Keratinocyte (primary cell): ENCODE results near the gene FAM136A. TPM values are rescaled to one million over a fixed set of nuclear protein-coding genes. Genes with fewer than 3 reads are reported as not detected.
A peak's percentile ranks its signal among the peaks of the same experiment; 100 is the strongest.
"Not testable (repeated sequence)": the region's sequence is repeated elsewhere in the genome, so short reads cannot be mapped to it uniquely, and the experiment has no call there.

Experiments
- DNase-seq: peaks from one replicate; pipeline ENCODE4 v3.0.0-alpha.2; 2011; ENCODE audit warnings: low read depth, missing footprints, low spot score
- FAIRE-seq: peaks from 2 replicates; lab custom pipeline; 2011; peaks lifted over from hg19 to GRCh38; lab: Jason Lieb, UNC
- H2AFZ ChIP-seq: 2 replicates; pipeline ENCODE4 v1.6.0; 2012; ENCODE audit warnings: low read length, control low read depth, inconsistent platforms; ENCODE audit not compliant: control insufficient read depth
- H3K27ac ChIP-seq: 2 replicates; pipeline ENCODE4 v1.5.1; 2011; ENCODE audit warnings: low read length; ENCODE audit not compliant: control insufficient read depth, insufficient read depth
- H3K27me3 ChIP-seq: 3 replicates; pipeline ENCODE4 v1.6.0; 2011; ENCODE audit warnings: low read length; ENCODE audit not compliant: control insufficient read depth, insufficient read depth; ENCODE audit errors: extremely low read depth
- H3K36me3 ChIP-seq, 2 experiments: 2 replicates in 1 of 2; 3 replicates in 1 of 2; pipeline ENCODE4 v1.5.1; 2011; ENCODE audit warnings: low read length in 2 of 2, mild to moderate bottlenecking in 1 of 2; ENCODE audit not compliant: control insufficient read depth in 2 of 2, insufficient read depth in 2 of 2; ENCODE audit errors: extremely low read depth in 1 of 2
- H3K4me1 ChIP-seq: 3 replicates; pipeline ENCODE4 v1.5.1; 2011; ENCODE audit warnings: low read length; ENCODE audit not compliant: control insufficient read depth, insufficient read depth; ENCODE audit errors: extremely low read depth
- H3K4me2 ChIP-seq: 3 replicates; pipeline ENCODE4 v1.6.0; 2011; ENCODE audit warnings: low read depth, low read length; ENCODE audit not compliant: control insufficient read depth, insufficient read depth; ENCODE audit errors: extremely low read depth
- H3K4me3 ChIP-seq, 3 experiments: fragments of 200-600 bp in 1 of 3; sonication (generic) in 1 of 3; 2 replicates in 2 of 3; 3 replicates in 1 of 3; pipeline ENCODE4 v1.5.1; 2011 to 2016; ENCODE audit warnings: low read length in 3 of 3, mild to moderate bottlenecking in 3 of 3, control low read depth in 2 of 3, inconsistent platforms in 1 of 3, low read depth in 1 of 3, mixed read lengths in 1 of 3, mixed run types in 1 of 3, moderate library complexity in 1 of 3; ENCODE audit not compliant: control insufficient read depth in 2 of 3, insufficient read depth in 2 of 3; ENCODE audit errors: extremely low read depth in 1 of 3
- H3K79me2 ChIP-seq: 2 replicates; pipeline ENCODE4 v1.6.0; 2012; ENCODE audit warnings: low read length; ENCODE audit not compliant: control insufficient read depth, insufficient read depth
- H3K9ac ChIP-seq: 3 replicates; pipeline ENCODE4 v1.6.0; 2011; ENCODE audit warnings: low read length; ENCODE audit not compliant: control insufficient read depth, insufficient read depth; ENCODE audit errors: extremely low read depth
- H3K9me1 ChIP-seq: 3 replicates; pipeline ENCODE4 v1.6.0; 2011; ENCODE audit warnings: low read length; ENCODE audit not compliant: control insufficient read depth, insufficient read depth; ENCODE audit errors: extremely low read depth
- H3K9me3 ChIP-seq: 2 replicates; pipeline ENCODE4 v1.5.1; 2012; ENCODE audit warnings: low read depth, low read length; ENCODE audit not compliant: control insufficient read depth
- H4K20me1 ChIP-seq: 3 replicates; pipeline ENCODE4 v1.6.0; 2011; ENCODE audit warnings: low read length; ENCODE audit not compliant: control insufficient read depth, insufficient read depth; ENCODE audit errors: extremely low read depth
- CTCF ChIP-seq, 3 experiments: IDR thresholded peaks in 1 of 3; conservative IDR thresholded peaks in 1 of 3; optimal IDR thresholded peaks in 1 of 3; 2 replicates in 2 of 3; 3 replicates in 1 of 3; pipeline versions ENCODE3 to v1.5.1; 2011; ENCODE audit warnings: low read length in 3 of 3, mild to moderate bottlenecking in 3 of 3, moderate library complexity in 2 of 3, control low read depth in 1 of 3, inconsistent platforms in 1 of 3; ENCODE audit not compliant: insufficient read depth in 2 of 3; ENCODE audit errors: extremely low read depth in 1 of 3
- EZH2 ChIP-seq: IDR thresholded peaks from one replicate; pipeline ENCODE4 v1.6.1; 2012; ENCODE audit warnings: inconsistent platforms, mild to moderate bottlenecking, low read length, moderate library complexity
- dilution Hi-C: fragments of 300-500 bp; cut with MboI; formaldehyde crosslinking; loops from one replicate; pipeline ENCODE4 v1.7.0; 2020; ENCODE audit warnings: low sequenced_read_pairs; ENCODE audit not compliant: extremely low pct_ligation_motif_present
- polyA plus RNA-seq, 5 experiments: library from polyadenylated mRNA; depleted of rRNA in 3 of 5; stranded (reverse) in 3 of 5; stranded (forward) in 1 of 5; unstranded in 1 of 5; fragments of >200 nt; gene quantifications; 1 replicate in 1 of 5; 2 replicates in 3 of 5; 3 replicates in 1 of 5; pipeline versions ENCODE4 v1.2.1 to v1.2.3, GENCODE V29; 2011 to 2012; ENCODE audit warnings: missing spikeins in 2 of 5, low read depth in 1 of 5, low replicate concordance in 1 of 5

FAM136A gene
- polyA plus RNA-seq, 1 donor (not counting 4 experiments of a cell fraction or from before 2014, with no cell fraction given): 35.8 TPM

- H3K9me1 ChIP-seq, H4K20me1 ChIP-seq, H3K27ac ChIP-seq, H3K36me3 ChIP-seq, FAIRE-seq, H3K4me1 ChIP-seq, H3K79me2 ChIP-seq, H3K4me3 ChIP-seq, H3K4me2 ChIP-seq, H3K9ac ChIP-seq, DNase-seq, H3K27me3 ChIP-seq, H2AFZ ChIP-seq, H3K9me3 ChIP-seq, dilution Hi-C loops: not testable (repeated sequence)
Measured at GRCh38 chr2:70266925-70267324, 34.9 kb downstream of the FAM136A start.

GRCh38 chr2:70261501-70261900, 40.4 kb downstream of the FAM136A start:
- no peak overlapping the region for H2AFZ ChIP-seq
- H3K4me2 ChIP-seq: no peak overlapping the region
- H3K9ac ChIP-seq: no peak overlapping the region
- dilution Hi-C loops: no loop called here
- no peaks in the 10 kb centered on the region for H3K27me3 ChIP-seq
- DNase-seq (no peak), FAIRE-seq (no peak)
- no peak overlapping the region for H3K27ac ChIP-seq
- H4K20me1 ChIP-seq: no peaks in the 10 kb centered on the region
- TF ChIP-seq CTCF (optimal IDR thresholded peaks at IDR 0.05 in 1 of 3, IDR thresholded peaks at IDR 0.05 in 1 of 3, conservative IDR thresholded peaks at IDR 0.05 in 1 of 3; ENCODE audit: extremely low read depth in 1 of 3, insufficient read depth in 2 of 3, low read length in 3 of 3) (no peak), EZH2 (no peak)
- H3K4me1 ChIP-seq: peaks cover 7% of the 10 kb centered on the region
- H3K36me3 ChIP-seq: peaks cover 8 to 14% of the 10 kb centered on the region in 2 experiments
- H3K9me1 ChIP-seq: no peaks in the 10 kb centered on the region
- no peaks in the 10 kb centered on the region for H3K9me3 ChIP-seq
- H3K4me3 ChIP-seq: no peak overlapping the region
- peaks cover 7% of the 10 kb centered on the region for H3K79me2 ChIP-seq

- Histone ChIP-seq H3K79me2 (peaks cover 7% of the 10 kb centered on the region), H3K36me3 (peaks cover 3 to 6% of the 10 kb centered on the region in 2 experiments), H2AFZ (peak overlapping the region; percentile 93), H3K4me2 (peak overlapping the region; percentile 82), H4K20me1 (no peaks in the 10 kb centered on the region), H3K27me3 (no peaks in the 10 kb centered on the region), H3K4me3 (peak overlapping the region; percentile 72 to 80 (median 77)), H3K9ac (peak overlapping the region; percentile 60), H3K9me1 (no peaks in the 10 kb centered on the region), H3K9me3 (no peaks in the 10 kb centered on the region), H3K4me1 (peaks cover 7% of the 10 kb centered on the region), H3K27ac (peak overlapping the region; percentile 53)
- dilution Hi-C loops: no loop called here
- TF ChIP-seq CTCF (optimal IDR thresholded peaks at IDR 0.05 in 1 of 3, IDR thresholded peaks at IDR 0.05 in 1 of 3, conservative IDR thresholded peaks at IDR 0.05 in 1 of 3; ENCODE audit: extremely low read depth in 1 of 3, insufficient read depth in 2 of 3, low read length in 3 of 3): no peak
- TF ChIP-seq EZH2: no peak
- FAIRE-seq (no peak), DNase-seq (no peak)
Measured at GRCh38 chr2:70258532-70258875, 43.4 kb downstream of the FAM136A start.
